GM18498 (cell line): ENCODE results near the gene HSD17B8.
"Not testable (repeated sequence)": the region's sequence is repeated elsewhere in the genome, so short reads cannot be mapped to it uniquely, and the experiment has no call there.

ENCODE experiments used
- ATAC-seq: cut with Tn5 transposase; IDR thresholded peaks from one replicate; pipeline ENCODE4 v1.9.1; 2021; ENCODE audit warnings: mild to moderate bottlenecking, moderate library complexity; ENCODE audit not compliant: unreplicated experiment

Gene HSD17B8

GRCh38 chr6:33205191-33206026, 954 bp downstream of the HSD17B8 start:
- no peak for ATAC-seq

DNA sequence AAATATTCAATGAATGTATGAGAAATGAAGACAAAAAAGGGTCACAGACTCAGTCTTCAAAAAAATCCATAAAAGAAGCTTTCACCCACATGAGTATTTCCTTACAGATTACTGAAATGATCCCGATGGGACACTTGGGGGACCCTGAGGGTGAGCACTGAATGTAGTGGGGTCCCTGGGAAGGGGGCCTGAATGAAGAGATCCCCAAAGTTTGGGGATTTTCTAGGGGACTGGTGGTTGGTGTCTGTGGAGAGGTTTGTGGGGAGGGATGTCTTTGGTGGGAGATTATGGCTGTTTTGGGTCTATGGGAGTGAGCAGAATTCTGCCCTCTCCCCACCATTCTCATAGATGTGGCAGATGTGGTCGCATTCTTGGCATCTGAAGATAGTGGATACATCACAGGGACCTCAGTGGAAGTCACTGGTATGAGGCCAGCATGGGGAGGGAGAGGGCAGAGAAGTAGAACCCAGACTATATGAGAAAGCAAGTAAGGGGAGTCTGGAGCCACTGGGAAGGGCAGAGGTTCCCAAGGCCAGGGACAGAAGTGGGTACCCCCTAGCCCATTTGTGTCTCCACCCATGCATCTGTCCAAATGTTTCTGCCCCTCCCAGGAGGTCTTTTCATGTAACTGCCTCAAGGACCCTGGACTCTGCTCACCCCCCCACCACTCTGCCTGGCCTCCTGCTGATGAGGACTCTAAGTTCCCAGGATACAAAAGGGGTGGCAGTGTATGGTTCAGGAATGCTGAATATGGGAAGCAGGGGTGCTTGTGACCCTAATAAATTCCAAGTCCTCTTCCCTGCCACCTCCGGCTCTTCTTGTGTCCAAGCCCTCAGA, 1.8 kb downstream of the HSD17B8 start:
- no peak for ATAC-seq

DNA sequence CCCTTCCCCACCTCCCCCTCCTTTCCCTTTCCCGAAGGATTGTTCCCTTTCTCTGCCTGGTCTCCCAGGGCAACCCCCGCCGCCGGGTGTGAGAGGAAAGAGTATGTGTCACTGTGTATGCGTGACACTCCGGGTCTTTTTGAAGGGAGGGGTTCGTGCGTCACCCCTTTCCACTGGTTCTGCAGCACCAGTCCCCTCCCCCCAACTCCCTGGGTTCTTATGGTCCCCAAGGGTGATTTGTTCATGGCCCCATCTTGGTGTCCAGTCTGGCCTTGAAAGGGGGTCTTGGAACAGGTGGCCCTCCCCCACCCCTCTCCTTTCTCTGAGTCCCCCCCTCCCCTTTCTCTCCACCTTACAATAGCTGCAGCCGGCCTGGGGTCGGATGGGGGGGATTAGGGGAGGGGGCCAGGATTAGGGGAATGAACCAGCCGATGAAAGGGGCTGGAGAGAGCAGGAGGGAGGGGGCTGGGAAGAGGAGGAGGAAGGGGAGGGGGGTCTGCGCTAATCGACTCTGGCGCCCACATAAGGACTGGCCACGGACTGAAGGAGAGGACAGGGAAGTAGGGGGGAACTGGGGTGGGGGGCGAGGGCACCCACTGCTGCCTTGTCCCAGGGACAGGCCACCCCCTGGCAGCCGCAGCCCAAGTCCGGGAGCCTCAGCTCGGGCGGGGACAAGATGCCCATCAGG, 2.6 kb downstream of the HSD17B8 start:
- no peak for ATAC-seq

- no peak for ATAC-seq
Observed at GRCh38 chr6:33207552-33208090, 3.2 kb downstream of the HSD17B8 start.

GRCh38 chr6:33208091-33208967, 3.9 kb downstream of the HSD17B8 start, which contains the start of gene RING1:
Gene RING1, plus strand, starts transcription at chr6:33208500. Its CDS starts 323 bp downstream, at chr6:33208823.
- peak; percentile 58 for ATAC-seq

DNA sequence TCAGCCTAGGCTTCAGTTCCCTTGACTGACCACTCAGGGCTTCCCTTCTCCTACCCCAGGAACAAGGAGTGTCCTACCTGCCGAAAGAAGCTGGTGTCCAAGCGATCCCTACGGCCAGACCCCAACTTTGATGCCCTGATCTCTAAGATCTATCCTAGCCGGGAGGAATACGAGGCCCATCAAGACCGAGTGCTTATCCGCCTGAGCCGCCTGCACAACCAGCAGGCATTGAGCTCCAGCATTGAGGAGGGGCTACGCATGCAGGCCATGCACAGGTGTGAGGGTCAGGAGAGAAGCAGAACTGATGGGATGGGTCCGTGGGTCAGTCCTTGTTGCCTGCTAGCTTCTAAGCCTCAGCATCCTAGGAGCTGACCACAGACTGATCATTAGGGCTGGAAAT, 5.4 kb downstream of the HSD17B8 start:
- no peak for ATAC-seq

DNA sequence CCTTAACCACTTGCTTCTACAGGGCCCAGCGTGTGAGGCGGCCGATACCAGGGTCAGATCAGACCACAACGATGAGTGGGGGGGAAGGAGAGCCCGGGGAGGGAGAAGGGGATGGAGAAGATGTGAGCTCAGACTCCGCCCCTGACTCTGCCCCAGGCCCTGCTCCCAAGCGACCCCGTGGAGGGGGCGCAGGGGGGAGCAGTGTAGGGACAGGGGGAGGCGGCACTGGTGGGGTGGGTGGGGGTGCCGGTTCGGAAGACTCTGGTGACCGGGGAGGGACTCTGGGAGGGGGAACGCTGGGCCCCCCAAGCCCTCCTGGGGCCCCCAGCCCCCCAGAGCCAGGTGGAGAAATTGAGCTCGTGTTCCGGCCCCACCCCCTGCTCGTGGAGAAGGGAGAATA, 6.7 kb downstream of the HSD17B8 start:
- ATAC-seq: no peak

DNA sequence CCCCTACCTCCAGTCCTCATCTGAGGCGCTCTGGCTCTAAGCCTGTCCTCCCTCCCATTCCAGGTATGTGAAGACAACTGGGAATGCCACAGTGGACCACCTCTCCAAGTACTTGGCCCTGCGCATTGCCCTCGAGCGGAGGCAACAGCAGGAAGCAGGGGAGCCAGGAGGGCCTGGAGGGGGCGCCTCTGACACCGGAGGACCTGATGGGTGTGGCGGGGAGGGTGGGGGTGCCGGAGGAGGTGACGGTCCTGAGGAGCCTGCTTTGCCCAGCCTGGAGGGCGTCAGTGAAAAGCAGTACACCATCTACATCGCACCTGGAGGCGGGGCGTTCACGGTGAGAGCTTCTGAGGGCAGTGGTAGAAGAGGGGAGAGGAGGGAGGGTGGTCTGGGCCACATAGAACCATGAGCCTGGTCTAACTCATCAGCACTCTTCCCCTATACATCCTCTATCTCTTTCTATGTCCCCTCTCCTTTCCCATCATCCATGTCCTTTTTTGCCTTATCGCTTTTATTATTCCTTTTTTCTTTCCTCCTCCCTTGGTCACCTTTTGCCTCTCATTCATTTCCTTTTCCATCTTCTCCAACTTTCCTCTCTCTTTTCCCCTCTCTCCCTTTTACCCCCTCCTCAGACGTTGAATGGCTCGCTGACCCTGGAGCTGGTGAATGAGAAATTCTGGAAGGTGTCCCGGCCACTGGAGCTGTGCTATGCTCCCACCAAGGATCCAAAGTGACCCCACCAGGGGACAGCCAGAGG, 7.4 kb downstream of the HSD17B8 start:
- no peak for ATAC-seq

DNA sequence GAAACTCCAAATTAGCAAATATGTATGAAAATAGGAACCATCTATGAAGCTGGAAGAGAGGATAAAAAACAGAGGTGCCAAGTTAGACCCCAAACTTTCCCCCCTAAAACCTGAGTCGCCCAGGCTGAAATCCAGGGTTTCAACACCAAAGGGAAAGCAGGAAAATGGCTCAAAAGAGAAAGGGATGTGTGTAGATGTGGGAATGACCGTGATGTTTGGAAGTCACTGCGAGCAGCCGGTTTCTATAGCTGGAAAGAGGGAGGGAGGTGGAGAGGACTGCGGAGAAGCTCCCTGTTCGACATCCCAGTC, 8.4 kb downstream of the HSD17B8 start:
- no peak for ATAC-seq

DNA sequence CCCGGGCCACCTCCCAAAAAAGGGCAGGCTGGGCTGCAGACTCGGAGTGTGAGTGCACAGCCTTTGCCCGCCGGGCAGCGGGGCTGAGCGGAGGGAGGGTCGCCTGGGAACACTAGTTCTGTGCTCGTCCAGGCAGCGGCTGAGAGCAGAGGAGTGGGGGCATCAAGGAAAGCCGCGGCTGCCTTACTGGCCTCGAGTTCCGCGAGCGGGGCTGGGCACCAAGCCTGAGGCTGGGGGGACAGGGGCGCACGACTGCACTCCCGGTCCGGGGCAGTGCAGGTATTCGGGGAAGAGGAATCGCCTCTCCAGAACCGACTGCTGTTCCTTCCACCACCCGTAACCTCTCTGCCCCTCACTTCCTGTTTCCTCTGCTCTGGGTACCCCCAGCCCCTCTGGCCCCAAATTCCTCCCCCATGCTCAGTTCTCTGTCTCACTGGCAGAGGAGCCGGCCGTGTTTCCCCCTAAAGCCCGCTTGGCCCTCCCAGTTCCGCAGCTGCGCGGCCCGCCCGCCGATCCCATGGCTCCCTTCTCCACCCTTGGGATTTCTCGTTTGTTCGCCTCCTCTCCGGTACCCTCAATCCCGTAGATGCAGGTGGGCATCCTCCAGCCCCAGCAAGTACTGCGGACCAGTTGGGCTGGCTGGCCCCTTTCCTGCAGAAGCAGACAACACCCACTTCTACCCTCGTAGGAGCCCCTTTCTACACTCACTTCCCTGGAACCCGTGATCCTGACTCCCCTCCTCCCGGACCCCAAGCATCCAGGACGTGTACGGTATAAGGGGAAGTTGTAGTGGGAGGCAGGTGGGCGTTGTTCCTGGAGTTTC, 8.9 kb downstream of the HSD17B8 start:
- no peak for ATAC-seq

DNA sequence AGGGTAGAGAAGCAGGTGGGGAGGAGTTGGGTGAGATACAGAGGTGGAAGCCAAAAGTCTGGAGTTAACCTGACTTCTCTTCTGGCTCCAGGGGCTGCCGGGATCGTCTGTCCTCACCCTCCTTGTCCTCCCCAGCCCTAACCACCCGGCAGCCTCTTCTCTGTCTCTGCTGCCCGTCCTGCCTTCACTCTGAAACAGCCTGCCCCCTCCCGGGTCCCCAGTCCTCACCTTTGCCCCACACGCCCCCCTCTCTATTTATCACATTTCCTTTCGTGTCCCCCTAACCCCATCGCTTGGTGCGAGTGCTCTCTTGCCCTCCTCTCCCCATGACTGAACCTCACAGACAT, 9.5 kb downstream of the HSD17B8 start:
- no peak for ATAC-seq

DNA sequence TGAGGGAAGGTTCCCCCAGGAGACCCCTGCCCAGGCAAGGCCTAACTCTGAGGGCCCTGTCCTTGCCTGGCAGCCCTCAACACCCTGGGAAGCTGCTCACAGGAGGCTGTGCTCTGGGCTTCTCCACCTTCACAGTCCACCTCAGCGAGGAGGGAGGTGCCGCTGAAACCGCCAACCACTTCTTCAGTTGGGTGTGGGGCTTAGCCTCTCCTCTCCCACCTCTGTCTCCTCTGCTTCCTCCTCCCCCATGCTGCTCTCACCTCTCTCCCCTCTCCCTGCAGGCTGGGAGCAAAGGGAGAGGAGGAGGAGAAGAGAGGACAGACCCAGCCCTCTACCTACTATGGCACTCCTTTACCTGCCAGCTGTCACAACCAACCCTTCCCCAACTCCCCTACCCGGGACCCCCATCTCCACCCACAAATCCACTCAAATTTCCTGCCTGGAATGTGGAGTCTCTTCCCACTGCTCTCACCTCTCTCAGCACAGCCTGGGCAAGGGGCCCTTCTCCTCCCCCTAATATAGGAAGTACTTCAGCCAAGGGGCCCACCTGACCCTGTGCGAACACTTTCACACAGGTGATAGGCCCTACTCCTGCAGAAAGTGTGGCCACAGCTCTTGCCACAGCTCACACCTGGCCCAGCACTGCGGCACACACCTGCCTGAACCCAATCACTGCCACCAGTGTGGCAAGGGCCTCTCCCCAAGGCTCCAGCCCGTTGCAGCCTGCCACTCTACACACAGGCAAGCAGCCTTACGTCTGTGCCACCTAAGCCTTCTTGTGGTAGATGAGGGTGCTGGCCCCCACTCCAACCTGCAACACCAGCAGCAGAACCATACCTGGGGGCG, 11.0 kb downstream of the HSD17B8 start:
- ATAC-seq: no peak

GRCh38 chr6:33216117-33216649, 11.7 kb downstream of the HSD17B8 start:
- no peak for ATAC-seq

GRCh38 chr6:33217246-33217645, 12.8 kb downstream of the HSD17B8 start:
- no peak for ATAC-seq

DNA sequence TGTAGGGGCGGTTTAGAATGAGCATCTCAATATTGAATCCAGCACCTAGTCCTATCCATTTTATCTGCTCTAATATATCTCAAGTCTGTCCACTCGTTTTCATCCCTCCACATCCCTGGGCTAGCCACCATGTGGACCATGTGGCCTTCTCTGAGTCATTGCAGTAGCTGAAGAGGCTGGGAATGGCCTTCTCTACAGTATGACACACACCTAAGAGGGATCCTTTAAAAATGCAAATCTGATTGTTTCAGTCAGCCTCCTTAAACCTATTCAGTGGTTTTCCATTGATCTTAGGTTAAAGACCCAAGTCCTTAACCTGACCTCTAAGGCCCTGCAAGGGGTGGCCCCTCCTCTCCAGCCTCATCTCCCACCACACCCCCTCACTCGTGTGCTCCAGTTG, 13.2 kb downstream of the HSD17B8 start:
- ATAC-seq: no peak

DNA sequence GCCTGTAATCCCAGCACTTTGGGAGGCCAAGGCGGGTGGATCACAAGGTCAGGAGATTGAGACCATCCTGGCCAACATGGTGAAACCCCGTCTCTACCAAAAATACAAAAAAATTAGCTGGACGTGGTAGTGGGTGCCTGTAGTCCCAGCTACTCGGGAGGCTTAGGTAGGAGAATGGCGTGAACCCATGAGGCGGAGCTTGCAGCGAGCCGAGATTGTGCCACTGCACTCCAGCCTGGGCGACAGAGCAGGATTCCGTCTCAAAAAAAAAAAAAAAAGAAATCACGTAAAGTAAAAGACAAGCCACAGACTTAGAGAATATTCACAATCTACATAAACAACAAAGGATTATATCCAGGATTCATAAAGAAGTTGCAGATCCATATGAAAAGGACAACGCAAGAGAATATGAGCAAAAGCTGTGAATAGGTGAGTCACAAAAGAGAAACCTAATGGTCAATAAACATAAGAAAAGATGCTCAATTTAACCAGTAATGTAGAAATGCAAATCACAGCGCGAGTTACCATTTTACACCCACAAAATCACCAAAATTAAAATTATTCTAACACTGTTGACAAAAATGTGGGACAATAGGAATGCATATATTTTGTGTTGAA, 22.2 kb downstream of the HSD17B8 start:
- ATAC-seq: not testable (repeated sequence)

DNA sequence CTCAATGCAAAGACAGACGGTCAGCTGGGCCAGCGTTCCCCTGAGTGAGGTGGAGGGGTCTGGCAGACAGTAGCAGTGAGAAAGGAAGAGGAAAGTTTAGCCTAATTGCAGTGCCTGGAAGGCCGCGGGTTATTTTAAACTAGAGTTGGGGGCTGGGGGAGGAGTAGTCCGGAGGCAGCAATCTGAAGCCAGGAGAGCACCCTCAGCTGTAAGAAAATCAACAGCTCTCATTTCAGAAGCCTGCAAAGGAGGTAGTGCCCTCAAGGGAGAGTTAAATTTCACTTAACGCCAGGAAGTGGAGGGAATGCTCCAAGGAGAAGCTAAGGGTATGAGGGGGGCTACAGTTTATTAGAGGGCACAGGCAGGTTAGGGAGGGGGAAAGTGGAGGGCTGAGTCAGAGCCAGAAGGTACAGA, 30.8 kb downstream of the HSD17B8 start:
- no peak for ATAC-seq
